ENCODE data around the gene GDF9. TPM values are rescaled to one million over a fixed set of nuclear protein-coding genes. Genes with fewer than 3 reads are reported as not detected.

The GDF9 gene
- total RNA-seq, 4 donors from 2014 or later, result 0.23 to 0.37 (median 0.31) TPM; not detected in 1

DNA sequence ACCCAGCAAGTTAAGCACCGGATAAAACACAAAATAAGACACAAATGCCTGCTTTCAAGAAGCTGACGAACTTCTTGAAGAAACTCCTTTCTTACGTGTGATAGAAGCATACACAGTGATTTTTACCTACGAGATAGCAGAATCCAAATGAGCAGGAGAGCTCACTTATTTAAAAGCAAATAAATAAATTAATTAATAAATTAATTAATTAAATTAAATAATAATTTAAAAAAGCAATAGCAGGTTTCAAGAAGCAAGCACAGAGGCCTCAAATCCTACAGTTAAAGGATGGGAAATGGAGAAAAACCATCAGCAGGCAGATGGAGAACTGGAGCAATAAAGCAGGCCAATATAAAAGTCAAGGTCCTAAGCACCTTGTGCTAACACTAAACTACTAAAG lies 24.5 kb upstream of the GDF9 start:
- H3K4me1 ChIP-seq, result peaks cover 0 to 12% (median 0%) of the 10 kb centered on the region in 3 donors
- 82 to 98% methylated on average over 4 of the region's 4 CpGs for WGBS, 2 donors (ENCODE audit: low coverage in 1 of 2)

DNA sequence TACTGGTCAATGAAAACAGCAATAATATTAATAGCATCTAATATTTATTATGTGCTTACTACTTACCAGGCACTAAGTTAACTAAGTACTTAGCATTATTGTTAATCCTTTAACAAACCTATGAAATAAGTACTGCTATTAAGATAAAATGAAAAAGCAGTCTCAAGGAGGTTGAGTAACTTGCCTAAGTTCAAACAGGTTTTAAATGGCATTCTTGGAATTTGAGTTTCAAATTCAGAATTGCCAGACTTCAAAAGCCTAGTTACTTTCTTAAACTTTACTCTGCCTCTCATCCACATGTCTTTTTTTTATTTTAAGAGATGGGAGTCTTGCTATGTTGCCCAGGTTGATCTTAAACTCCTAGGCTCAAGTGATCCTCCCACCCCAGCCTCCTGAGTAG lies 23.2 kb upstream of the GDF9 start:
- no peak for ATAC-seq
- Histone ChIP-seq H3K9me3 (no peaks in the 10 kb centered on the region), H3K27me3 (no peaks in the 10 kb centered on the region), H3K27ac (no peak overlapping the region), H3K4me1 (peaks cover 0 to under 1% (median 0%) of the 10 kb centered on the region in 3 donors), H3K4me3 (no peak overlapping the region), H3K36me3 (peaks cover 12 to 100% of the 10 kb centered on the region in 2 donors)
- no peak for TF ChIP-seq POLR2AphosphoS5 (IDR thresholded peaks at IDR 0.05)
- no peak for TF ChIP-seq POLR2A (IDR thresholded peaks at IDR 0.05)
- no peak for TF ChIP-seq EP300 (IDR thresholded peaks at IDR 0.05)
- TF ChIP-seq, protein P1, sequence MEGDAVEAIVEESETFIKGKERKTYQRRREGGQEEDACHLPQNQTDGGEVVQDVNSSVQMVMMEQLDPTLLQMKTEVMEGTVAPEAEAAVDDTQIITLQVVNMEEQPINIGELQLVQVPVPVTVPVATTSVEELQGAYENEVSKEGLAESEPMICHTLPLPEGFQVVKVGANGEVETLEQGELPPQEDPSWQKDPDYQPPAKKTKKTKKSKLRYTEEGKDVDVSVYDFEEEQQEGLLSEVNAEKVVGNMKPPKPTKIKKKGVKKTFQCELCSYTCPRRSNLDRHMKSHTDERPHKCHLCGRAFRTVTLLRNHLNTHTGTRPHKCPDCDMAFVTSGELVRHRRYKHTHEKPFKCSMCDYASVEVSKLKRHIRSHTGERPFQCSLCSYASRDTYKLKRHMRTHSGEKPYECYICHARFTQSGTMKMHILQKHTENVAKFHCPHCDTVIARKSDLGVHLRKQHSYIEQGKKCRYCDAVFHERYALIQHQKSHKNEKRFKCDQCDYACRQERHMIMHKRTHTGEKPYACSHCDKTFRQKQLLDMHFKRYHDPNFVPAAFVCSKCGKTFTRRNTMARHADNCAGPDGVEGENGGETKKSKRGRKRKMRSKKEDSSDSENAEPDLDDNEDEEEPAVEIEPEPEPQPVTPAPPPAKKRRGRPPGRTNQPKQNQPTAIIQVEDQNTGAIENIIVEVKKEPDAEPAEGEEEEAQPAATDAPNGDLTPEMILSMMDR (IDR thresholded peaks at IDR 0.05), result no peak

More for the DNA sequence above, 24.5 kb upstream of the GDF9 start:
- Histone ChIP-seq H3K27me3 (no peaks in the 10 kb centered on the region), H3K9me3 (no peaks in the 10 kb centered on the region), H3K4me3 (no peak overlapping the region), H3K27ac (no peak overlapping the region), H3K36me3 (peaks cover 12 to 100% of the 10 kb centered on the region in 2 donors)
- no peak for ATAC-seq
- no peak for TF ChIP-seq POLR2A (IDR thresholded peaks at IDR 0.05)
- TF ChIP-seq EP300 (IDR thresholded peaks at IDR 0.05), result no peak
- TF ChIP-seq, protein P1 (IDR thresholded peaks at IDR 0.05), result no peak

DNA sequence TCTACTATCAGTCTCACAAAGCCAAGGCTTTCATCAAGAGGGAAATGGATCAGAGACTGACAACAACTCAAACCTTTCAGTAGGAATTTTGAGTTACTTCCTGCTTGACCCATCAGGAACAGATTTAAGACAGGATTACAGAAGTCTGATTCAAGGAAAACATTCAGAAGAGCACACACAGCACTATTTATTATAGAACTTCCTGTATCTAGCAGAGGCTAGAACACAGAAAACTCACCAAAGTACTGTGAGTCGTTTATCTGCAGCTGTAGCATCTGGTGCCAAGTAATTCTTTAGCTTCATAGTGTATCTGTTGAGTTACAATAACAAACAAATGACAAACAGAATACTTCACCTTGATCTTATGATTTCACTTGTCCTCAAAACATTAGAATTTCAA lies 21.0 kb upstream of the GDF9 start:
- ATAC-seq, result no peak
- no peak for TF ChIP-seq POLR2A (IDR thresholded peaks at IDR 0.05)
- Histone ChIP-seq H3K27me3 (no peaks in the 10 kb centered on the region), H3K4me1 (no peaks in the 10 kb centered on the region), H3K27ac (no peak overlapping the region), H3K4me3 (no peak overlapping the region), H3K9me3 (no peaks in the 10 kb centered on the region), H3K36me3 (peaks cover 12 to 95% of the 10 kb centered on the region in 2 donors)
- WGBS, 2 donors (ENCODE audit: low coverage in 1 of 2), result 15 to 33% methylated on average over 1 of the region's 1 CpG

DNA sequence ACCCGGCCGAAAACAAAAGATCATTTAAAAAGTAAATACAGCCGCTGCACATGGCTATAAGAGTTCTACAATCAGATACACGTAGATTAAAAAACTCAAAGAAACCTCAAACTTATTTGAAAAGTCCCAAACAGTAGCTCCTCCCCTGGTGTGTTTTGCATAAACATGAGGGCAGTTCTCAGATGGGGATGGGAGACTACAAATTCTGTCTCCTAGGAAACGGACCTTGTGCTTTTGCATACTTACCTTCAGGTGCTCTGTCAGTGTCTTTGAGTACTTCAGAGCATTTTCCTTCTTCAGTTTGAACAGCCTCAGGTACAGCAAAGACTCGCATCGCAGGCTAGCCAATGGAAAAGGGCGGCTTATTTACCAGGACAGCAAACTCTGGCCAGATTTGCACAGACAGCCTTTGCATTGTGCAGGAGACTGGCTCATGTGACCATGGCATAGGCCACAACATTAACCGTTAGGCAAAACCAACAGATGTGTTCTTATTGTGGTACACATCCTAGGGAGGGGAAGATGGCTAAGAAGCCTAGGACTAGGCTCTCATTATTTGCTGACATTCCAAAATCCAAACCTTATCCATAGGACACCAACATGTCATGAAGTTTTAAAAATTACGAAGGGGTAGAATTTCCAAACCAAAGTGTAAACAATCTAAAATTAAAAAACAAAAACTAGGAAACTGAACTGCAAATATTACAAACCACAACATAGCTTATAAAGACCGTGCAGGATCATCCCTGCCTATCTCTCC lies 20.0 kb upstream of the GDF9 start:
- Histone ChIP-seq H3K4me1 (no peaks in the 10 kb centered on the region), H3K27ac (no peak overlapping the region), H3K4me3 (no peak overlapping the region), H3K27me3 (no peaks in the 10 kb centered on the region), H3K36me3 (peaks cover 12 to 95% of the 10 kb centered on the region in 2 donors), H3K9me3 (no peaks in the 10 kb centered on the region)
- 83 to 84% methylated on average over 7 to 8 of the region's 11 CpGs for WGBS, 2 donors (ENCODE audit: low coverage in 1 of 2)
- no peak for ATAC-seq
- TF ChIP-seq, protein P1 (IDR thresholded peaks at IDR 0.05), result no peak
- TF ChIP-seq EP300 (IDR thresholded peaks at IDR 0.05) (no peak), POLR2AphosphoS5 (IDR thresholded peaks at IDR 0.05) (no peak), POLR2A (IDR thresholded peaks at IDR 0.05) (no peak)

DNA sequence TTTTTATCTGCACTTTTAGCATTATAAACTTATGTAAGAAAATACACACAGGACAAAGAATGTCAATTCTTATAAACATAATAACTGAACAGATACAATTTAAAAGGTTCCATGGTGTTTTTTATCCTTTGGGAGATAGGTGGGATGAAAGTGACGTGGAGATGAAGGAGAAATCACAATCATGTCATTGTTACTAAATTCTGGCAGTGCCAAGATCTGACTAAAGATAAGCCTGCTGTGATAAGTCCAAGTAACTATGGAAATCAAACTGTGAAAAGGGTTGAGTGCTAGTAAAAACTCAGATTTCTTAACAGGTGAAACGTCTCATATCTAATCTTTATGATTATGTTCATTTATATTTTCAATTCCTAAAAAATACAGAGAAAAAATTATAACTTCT lies 18.3 kb upstream of the GDF9 start:
- peaks cover 16 to 95% of the 10 kb centered on the region in 2 donors for H3K36me3 ChIP-seq
- no peaks in the 10 kb centered on the region for H3K27me3 ChIP-seq
- TF ChIP-seq EP300 (IDR thresholded peaks at IDR 0.05) (no peak), POLR2A (IDR thresholded peaks at IDR 0.05) (no peak), POLR2AphosphoS5 (IDR thresholded peaks at IDR 0.05) (no peak)
- TF ChIP-seq, protein P1 (IDR thresholded peaks at IDR 0.05), result no peak
- WGBS, 2 donors (ENCODE audit: low coverage in 1 of 2), result 45 to 69% methylated on average over 2 of the region's 2 CpGs
- no peak for ATAC-seq
- no peak overlapping the region for H3K4me3 ChIP-seq
- H3K4me1 ChIP-seq, result no peaks in the 10 kb centered on the region
- H3K27ac ChIP-seq, result no peak overlapping the region
- no peaks in the 10 kb centered on the region for H3K9me3 ChIP-seq
